ENCODE results near the gene PATL2.
"Not testable (repeated sequence)": the region's sequence is repeated elsewhere in the genome, so short reads cannot be mapped to it uniquely, and the experiment has no call there.

PATL2 gene

GRCh38 chr15:44690245-44690644 lies 20.9 kb downstream of the PATL2 start:
- DNase-seq (ENCODE audit: low spot score) = not testable (repeated sequence)

GRCh38 chr15:44689318-44689717 lies 21.8 kb downstream of the PATL2 start:
- DNase-seq (ENCODE audit: low spot score) = not testable (repeated sequence)

- DNase-seq (ENCODE audit: low spot score) = not testable (repeated sequence)
Measured at GRCh38 chr15:44682809-44683682, 28.1 kb downstream of the PATL2 start.

DNA sequence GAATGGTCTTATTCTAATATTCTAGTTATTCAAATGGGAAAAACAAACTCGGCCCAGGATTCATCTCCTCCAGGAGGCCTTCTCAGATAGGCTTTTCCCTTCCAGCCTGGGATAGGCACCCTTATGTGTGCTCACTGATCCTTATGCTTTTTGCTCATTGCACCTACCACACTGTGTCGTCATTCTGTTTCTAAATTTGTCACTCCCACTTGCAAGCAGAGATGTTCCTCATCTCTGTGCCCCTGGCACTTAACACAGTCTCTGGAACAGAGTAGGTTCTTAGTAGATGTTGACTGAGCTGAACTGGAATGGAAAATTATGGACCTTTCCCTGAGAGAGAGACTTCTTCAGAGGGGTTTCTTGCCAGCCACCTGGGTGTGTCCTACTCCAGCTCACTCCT lies 28.9 kb downstream of the PATL2 start:
- DNase-seq (ENCODE audit: low spot score) = no peak

DNA sequence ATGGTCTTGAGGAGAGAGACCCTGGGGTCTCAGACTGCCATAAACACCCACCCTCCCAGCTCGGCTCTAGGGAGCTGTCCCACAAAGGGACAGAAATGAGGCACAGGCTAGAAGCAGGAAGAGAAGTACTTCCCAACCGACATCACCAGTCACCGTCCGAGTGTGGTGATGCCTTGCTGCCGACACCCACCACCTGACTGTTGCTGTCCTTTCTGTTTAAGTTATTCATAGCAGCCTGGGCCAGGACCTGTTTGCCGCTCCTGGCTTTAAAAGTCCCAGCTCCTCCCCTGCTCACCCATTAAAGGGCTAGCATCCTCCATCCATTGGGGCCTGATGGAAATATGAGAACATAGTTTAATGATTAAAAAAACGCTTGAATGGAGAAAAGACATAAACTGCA lies 34.4 kb downstream of the PATL2 start:
- no peak for DNase-seq (ENCODE audit: low spot score)

GRCh38 chr15:44675911-44676310 lies 35.2 kb downstream of the PATL2 start:
- DNase-seq (ENCODE audit: low spot score) = no peak

GRCh38 chr15:44673639-44674038 lies 37.5 kb downstream of the PATL2 start:
- no peak for DNase-seq (ENCODE audit: low spot score)

GRCh38 chr15:44670087-44670950 lies 40.8 kb downstream of the PATL2 start:
- no peak for DNase-seq (ENCODE audit: low spot score)

DNA sequence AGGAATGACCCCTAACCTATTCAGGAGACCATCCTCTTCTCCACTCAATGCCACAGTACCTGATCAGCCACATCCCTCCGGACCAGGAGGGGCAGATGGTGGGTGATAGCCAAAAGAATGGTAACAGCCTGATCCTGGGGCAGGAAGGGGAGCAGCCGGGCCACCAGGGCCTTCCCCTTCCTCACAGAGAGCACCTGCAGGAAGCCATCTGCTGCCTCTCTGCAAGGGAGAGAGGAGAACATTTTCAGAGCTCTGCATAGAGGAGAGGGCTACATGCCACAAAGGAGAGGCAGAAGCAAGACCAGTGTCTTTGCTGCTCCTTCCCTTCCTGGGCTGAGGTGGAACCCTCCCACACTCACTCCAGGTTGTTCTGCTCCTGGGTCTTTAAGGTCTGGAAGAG lies 42.2 kb downstream of the PATL2 start:
- DNase-seq (ENCODE audit: low spot score) = no peak

DNA sequence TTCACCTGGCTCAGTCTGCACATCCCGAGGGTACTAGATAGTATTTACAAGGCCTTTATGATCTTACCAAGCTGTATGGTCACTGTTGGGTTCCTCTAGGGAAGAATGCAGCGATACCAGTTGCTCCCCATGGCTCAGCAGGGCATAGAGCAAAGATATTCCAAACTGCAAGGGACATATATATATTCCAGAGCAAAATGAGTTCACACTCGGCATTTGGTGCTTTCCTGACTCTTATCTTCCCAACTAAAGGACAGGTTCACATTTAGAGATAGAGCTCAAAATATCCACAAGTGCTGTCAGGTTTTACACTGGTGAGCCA lies 44.1 kb downstream of the PATL2 start:
- DNase-seq (ENCODE audit: low spot score) = no peak

GRCh38 chr15:44666210-44667038 lies 44.7 kb downstream of the PATL2 start:
- DNase-seq (ENCODE audit: low spot score) = no peak

DNA sequence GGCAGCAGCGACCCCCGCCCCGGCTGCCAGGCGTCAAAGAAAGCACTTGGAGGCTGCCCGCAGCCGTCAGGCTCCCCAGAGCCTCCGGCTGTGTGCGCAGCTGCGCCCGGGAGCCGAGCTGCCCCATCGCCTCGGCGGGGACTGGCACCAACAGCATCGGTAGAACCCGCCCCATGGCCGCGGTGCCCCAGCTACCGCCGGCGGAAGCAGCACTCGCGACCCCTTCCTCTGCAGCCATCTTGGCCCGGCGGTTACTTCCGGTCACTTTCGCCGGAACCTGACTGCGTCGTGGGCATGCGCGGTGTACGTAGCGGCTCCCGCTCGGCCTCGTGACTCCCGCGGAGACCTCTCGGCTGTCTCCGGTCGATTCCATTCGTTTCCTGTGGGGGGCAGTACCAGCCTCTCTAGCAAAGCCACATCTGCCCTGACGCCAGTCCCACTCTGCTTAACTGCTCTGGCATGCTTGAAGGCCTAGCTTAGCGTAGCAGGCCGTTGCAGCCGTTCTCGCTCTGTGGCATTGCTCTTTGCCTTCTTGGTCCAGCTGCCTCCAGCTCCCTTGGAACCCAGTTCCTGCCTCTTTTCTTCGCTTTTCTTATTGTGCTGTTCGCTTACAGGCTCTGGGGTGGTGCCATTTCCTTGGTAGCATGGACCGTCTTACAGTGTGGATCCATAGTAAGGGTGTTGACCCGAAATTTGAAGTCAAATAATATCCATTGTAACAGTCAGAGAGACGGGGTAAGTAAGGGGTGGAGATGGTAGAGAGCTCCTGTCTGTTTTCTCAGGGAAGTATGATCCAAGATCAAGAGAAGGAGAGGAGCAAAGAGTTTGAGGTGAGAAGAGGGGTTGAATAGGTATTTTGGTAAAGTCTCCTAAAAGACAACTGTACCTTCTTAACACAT lies 47.5 kb downstream of the PATL2 start, which contains the start of gene SPG11:
Gene SPG11, minus strand, starts transcription at position 253 of the 899 bp plus-strand sequence. Its CDS starts 15 bp downstream, at position 238.
- DNase-seq (ENCODE audit: low spot score) = peak; percentile 94

DNA sequence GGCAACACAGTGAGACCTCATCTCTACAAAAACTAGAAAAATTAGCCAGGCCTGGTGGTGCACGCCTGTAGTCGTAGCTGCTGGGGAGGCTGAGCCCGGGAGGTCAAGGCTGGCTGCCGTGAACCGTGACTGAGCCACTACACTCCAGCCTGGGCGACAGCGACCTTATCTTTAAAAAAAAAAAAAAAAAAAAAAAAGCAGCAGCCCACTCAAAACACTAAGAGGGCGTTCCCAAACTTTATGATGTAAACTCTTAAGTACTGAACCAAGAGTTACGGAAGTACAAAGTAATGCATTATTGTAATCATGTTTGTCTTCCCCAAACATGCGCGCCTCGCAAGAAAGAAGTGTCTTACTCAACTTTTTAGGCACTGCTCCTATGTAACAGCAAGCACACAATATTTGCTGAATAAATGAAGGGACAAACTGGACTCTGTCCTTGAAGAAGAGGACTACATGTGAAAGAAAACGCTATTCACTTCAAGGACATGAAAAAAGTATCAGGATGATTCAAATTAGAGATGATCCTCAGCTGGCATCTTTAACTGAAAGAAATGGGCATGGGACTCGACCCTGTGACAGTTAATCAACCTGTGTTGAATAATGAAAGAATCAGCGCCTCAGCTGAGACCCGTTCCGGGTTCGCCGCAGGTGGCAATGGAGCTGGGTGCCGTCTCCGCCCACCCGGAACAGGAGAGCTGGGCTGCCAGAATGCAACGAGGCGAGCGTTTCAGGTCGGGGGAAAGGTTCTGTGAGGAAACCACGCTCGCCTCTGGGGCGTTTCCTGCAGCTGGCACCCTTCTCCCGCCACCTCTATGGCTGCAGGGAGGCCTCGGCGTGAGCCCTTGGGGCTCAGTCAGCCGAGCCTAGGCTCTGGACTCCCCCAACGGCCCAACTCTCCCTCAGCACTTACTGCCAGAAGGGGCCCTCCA lies 48.4 kb downstream of the PATL2 start:
- peak; percentile 64 for DNase-seq (ENCODE audit: low spot score)

- no peak for DNase-seq (ENCODE audit: low spot score)
Measured at GRCh38 chr15:44661576-44661975, 49.5 kb downstream of the PATL2 start.

DNA sequence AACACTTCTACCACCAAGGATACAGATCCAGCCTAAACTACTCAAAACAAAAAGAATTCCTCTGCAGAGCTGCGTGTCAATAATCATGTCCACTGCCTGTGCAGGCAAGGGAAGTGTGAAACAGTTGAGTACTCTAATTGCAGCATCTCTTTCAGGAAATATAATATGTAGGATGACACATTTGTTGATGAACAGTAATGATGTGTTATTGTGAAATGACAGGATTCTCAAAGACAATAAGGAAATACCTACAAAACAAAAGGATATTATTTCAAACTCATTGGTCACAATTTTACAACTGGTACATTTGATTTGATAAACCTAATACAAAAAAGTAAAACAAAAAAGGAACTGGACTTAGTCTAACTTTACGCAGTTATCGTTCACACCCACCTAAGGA lies 52.1 kb downstream of the PATL2 start:
- DNase-seq (ENCODE audit: low spot score) = no peak

GRCh38 chr15:44657378-44657777 lies 53.7 kb downstream of the PATL2 start:
- DNase-seq (ENCODE audit: low spot score) = no peak

DNA sequence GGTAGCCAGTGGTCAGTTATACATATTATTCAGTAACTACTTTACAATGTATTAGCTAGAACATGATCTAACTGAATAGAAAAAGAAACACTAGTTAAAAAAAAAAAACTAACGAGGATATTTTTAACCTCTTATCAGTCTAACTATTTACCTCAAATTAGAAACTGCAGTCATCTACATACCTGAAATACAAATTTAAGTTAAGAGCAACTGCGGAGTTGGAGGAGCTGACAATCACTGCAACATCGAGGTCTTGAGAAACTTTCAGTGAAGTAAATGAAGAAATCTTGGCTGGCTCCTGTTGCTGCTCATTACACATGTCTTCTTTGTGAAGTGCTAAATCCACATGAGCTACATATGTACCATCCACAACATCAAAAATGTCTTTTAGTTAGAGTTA lies 54.2 kb downstream of the PATL2 start:
- DNase-seq (ENCODE audit: low spot score) = no peak

DNA sequence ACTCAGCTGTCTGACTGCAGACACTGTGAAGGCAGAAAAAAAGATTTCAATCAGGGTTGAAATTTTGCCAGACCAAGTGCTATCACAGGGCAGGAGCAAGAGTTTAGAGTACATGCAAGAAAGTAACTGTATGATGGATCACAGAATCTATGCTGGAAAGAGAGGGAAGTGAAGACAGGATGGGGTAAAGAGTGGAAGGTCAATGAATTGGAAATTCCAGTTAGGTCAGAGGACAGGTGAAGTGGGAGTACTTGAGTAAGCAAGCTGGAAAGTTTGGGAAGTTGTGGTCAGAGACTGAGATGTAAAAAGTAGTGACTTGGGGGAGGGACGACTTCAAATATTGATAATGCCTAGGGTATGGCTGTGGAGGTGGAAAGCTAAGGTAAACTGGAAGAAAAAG lies 54.8 kb downstream of the PATL2 start:
- DNase-seq (ENCODE audit: low spot score) = no peak

DNA sequence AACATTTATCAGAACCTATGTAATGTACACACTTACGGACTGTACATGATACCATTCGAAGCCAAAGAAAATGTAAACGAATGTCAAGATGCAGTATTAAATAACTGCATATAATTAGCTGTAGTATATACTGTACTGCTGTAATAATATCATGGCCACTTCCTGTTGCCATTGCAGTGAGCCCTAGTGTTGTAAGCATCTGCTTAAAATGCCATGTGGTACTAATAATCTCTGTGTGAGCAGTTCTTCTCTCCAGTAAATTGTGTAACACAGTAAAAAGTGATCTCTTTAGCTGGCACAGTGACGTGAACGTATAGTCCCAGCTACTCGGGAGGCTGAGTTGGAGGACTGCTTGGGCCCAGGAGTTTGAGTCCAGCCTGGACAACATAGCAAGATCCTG lies 56.3 kb downstream of the PATL2 start:
- no peak for DNase-seq (ENCODE audit: low spot score)

GRCh38 chr15:44647637-44648036 lies 63.5 kb downstream of the PATL2 start:
- no peak for DNase-seq (ENCODE audit: low spot score)

Data from hematopoietic multipotent progenitor cell treated with erythropoietin and hydrocortisone succinate and interleukin-3 and kit ligand, for 15 days (in vitro differentiated cells).